ENCODE results near the gene QRICH2. TPM values are rescaled to one million over a fixed set of nuclear protein-coding genes. Genes with fewer than 3 reads are reported as not detected.

Gene QRICH2
- total and polyA plus RNA-seq, 9 of the 15 experiments (the other 6 are each of a cell fraction or from before 2014, with no cell fraction given): 0.03 to 1.6 (median 0.81) TPM

- TF ChIP-seq ZNF408 (CRISPR knock-in tag; IDR thresholded peaks at IDR 0.05; ENCODE audit: low read depth): no peak
- 0 out of 4 replicates have a peak, but pooled peaks of 1 of the 2 experiments have one; percentile 25 for TF ChIP-seq TEAD1 (CRISPR knock-in tag; IDR thresholded peaks at IDR 0.05)
- TF ChIP-seq HNRNPLL (IDR thresholded peaks at IDR 0.05; ENCODE audit: low read depth, low read length, poor library complexity, severe bottlenecking): no peak
- no peak for TF ChIP-seq ID3 (CRISPR knock-in tag; IDR thresholded peaks at IDR 0.05)
- no peak for TF ChIP-seq ID3 (tag; IDR thresholded peaks at IDR 0.05)
- no peak for TF ChIP-seq NCOA6 (IDR thresholded peaks at IDR 0.05)
- no peak for TF ChIP-seq TSC22D4 (tag; IDR thresholded peaks at IDR 0.05)
- no peak for TF ChIP-seq HMG20A (CRISPR knock-in tag; conservative IDR thresholded peaks at IDR 0.05)
- no peak for TF ChIP-seq HCFC1 (IDR thresholded peaks at IDR 0.05; ENCODE audit: low read depth, low read length)
- no peak for TF ChIP-seq COPS2 (conservative IDR thresholded peaks at IDR 0.05)
- no peak for TF ChIP-seq CHD7 (IDR thresholded peaks at IDR 0.05; ENCODE audit: low read depth, low read length)
- TF ChIP-seq ZNF76 (CRISPR knock-in tag; IDR thresholded peaks at IDR 0.05; ENCODE audit: borderline replicate concordance): no peak
- TF ChIP-seq ZNF586 (CRISPR knock-in tag; conservative IDR thresholded peaks at IDR 0.05): no peak
- no peak for TF ChIP-seq ZNF23 (CRISPR knock-in tag; IDR thresholded peaks at IDR 0.05)
- no peak for TF ChIP-seq FOXJ2 (tag; IDR thresholded peaks at IDR 0.05)
- no peak for TF ChIP-seq RBFOX2 (IDR thresholded peaks at IDR 0.05; ENCODE audit: low read depth, low read length)
- TF ChIP-seq TAL1 (IDR thresholded peaks at IDR 0.05): peak; percentile 86
Measured at GRCh38 chr17:76354747-76355310, 46.8 kb upstream of the QRICH2 start (continued).

Data from K562 (cell line).